ENCODE results near the gene GABRG3. TPM values are rescaled to one million over a fixed set of nuclear protein-coding genes. Genes with fewer than 3 reads are reported as not detected.

Gene GABRG3
- total and polyA plus RNA-seq, 12 donors: 0.08 to 1.1 (median 0.44) TPM; not detected in 5

DNA sequence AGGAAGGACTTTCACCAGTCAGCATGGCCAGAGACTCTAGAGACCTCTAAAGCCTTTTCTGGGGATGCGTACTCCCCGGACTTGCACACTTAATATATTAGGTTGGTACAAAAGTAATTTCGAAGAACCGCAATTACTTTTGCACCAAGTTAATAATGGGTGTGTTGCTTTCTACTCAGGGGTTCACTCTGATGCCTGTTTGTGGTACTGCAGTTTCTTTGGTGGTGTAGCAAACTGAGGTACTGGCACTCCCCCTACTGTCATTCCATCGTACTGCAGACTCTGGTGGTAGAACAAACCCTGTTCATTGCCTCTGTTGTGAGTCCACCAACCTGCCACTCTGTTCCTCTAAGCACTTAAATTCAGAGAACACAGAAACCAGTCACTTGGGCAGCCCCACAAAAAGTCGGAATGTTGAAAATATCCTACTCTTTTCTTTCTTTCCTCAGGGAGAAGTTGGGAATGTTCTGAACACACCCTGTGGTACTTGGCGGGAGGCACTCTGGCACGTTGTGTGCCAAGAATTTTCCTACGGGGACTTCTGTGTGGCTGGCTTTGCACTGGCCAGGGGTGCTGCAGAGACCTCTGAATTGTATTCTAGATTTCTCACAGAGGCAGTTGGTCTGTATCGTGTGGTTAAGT, 46.3 kb downstream of the GABRG3 start:
- intact Hi-C loops (cut with DNase I): loop anchor here in 1 of 2 donors (10.0 kb wide), 1 partner anchor 132 kb away; no protein-coding TSS in a partner anchor
- H3K4me3 ChIP-seq: no peak overlapping the region
- peak; percentile 33 to 82 (median 60) for DNase-seq
- H3K36me3 ChIP-seq (replicated peaks in 1 of 2): no peaks in the 10 kb centered on the region
- no peak for TF ChIP-seq POLR2A (IDR thresholded peaks at IDR 0.05)
- TF ChIP-seq, protein P1, sequence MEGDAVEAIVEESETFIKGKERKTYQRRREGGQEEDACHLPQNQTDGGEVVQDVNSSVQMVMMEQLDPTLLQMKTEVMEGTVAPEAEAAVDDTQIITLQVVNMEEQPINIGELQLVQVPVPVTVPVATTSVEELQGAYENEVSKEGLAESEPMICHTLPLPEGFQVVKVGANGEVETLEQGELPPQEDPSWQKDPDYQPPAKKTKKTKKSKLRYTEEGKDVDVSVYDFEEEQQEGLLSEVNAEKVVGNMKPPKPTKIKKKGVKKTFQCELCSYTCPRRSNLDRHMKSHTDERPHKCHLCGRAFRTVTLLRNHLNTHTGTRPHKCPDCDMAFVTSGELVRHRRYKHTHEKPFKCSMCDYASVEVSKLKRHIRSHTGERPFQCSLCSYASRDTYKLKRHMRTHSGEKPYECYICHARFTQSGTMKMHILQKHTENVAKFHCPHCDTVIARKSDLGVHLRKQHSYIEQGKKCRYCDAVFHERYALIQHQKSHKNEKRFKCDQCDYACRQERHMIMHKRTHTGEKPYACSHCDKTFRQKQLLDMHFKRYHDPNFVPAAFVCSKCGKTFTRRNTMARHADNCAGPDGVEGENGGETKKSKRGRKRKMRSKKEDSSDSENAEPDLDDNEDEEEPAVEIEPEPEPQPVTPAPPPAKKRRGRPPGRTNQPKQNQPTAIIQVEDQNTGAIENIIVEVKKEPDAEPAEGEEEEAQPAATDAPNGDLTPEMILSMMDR (IDR thresholded peaks at IDR 0.05): peak; percentile 42 to 89 (median 74)
- H3K27me3 ChIP-seq: no peaks in the 10 kb centered on the region
- no peaks in the 10 kb centered on the region for H3K9me3 ChIP-seq (replicated peaks in 1 of 3)
- 31 to 38% (median 34%) methylated on average over 6 to 10 of the region's 10 CpGs for WGBS, 4 donors
- H3K27ac ChIP-seq: no peak overlapping the region
- H3K4me1 ChIP-seq (replicated peaks in 1 of 2): no peaks in the 10 kb centered on the region

- Histone ChIP-seq H3K36me3 (replicated peaks in 1 of 2) (no peaks in the 10 kb centered on the region), H3K4me1 (replicated peaks in 1 of 2) (no peaks in the 10 kb centered on the region), H3K27me3 (no peaks in the 10 kb centered on the region), H3K4me3 (no peak overlapping the region), H3K9me3 (replicated peaks in 1 of 3) (no peaks in the 10 kb centered on the region), H3K27ac (no peak overlapping the region)
- DNase-seq: no peak
- WGBS, 4 donors: 65 to 76% (median 73%) methylated on average over 6 of the region's 6 CpGs
- TF ChIP-seq, protein P1 (IDR thresholded peaks at IDR 0.05): no peak
- TF ChIP-seq POLR2A (IDR thresholded peaks at IDR 0.05): no peak
- intact Hi-C loops (cut with DNase I): loop anchor here in 1 of 2 donors (10.0 kb wide), 1 partner anchor 135 kb away; no protein-coding TSS in a partner anchor
Measured at GRCh38 chr15:27019687-27020086, 48.7 kb downstream of the GABRG3 start.

DNA sequence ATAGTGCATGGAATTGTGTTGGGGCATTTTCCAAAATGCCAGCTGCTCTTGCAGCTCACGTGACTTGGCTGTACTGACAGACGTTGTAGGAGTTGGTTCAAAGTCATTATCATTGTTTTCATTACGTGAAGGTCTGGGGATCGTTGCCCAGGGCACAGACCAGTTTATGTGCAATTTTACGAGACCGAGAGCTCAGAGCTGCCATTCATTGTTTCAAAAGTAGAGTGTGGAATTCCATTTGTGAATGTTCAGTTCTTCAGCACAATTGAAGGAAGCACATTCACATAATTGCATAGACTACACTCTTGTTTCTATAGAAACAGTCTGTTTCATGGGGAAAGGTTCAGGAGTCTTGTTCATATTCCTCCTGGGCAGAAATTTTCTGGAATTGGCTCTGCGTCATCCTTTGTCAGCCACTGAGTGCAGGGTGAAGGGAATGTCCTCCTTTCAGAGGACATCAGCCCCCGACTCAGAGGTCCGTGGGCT, 54.5 kb downstream of the GABRG3 start:
- no peak overlapping the region for H3K27ac ChIP-seq
- DNase-seq: no peak
- H3K36me3 ChIP-seq (replicated peaks in 1 of 2): no peaks in the 10 kb centered on the region
- TF ChIP-seq, protein P1 (IDR thresholded peaks at IDR 0.05): no peak
- TF ChIP-seq POLR2A (IDR thresholded peaks at IDR 0.05): no peak
- H3K4me1 ChIP-seq (replicated peaks in 1 of 2): no peaks in the 10 kb centered on the region
- intact Hi-C loops (cut with DNase I): no loop called here
- no peak overlapping the region for H3K4me3 ChIP-seq
- H3K9me3 ChIP-seq (replicated peaks in 1 of 3): no peaks in the 10 kb centered on the region
- H3K27me3 ChIP-seq: no peaks in the 10 kb centered on the region
- 51 to 63% (median 54%) methylated on average over 9 of the region's 9 CpGs for WGBS, 4 donors

DNA sequence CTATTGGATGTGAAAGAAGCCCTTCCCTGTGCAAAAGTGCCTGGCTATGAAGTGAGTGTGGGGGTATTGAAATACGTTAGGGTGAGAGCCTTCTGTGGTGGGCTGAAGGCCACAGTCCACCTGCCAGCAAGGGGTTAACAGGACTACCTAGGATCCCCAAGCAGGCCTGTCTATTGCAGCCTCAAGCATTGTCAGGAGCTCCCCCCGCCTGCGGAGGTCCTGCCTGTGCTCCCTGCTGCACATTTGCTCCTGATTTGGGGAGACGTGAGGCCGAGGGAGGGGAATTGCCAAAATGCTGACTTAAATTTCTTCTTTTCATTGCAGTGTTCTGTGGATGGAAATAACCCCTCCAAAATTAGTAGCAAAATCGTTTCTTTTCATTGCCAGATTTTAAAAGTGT, 56.2 kb downstream of the GABRG3 start:
- Histone ChIP-seq H3K4me1 (replicated peaks in 1 of 2) (no peaks in the 10 kb centered on the region), H3K36me3 (replicated peaks in 1 of 2) (no peaks in the 10 kb centered on the region), H3K9me3 (replicated peaks in 1 of 3) (no peaks in the 10 kb centered on the region), H3K4me3 (no peak overlapping the region), H3K27ac (no peak overlapping the region), H3K27me3 (no peaks in the 10 kb centered on the region)
- intact Hi-C loops (cut with DNase I): no loop called here
- DNase-seq: no peak
- WGBS, 4 donors: 56 to 63% (median 60%) methylated on average over 4 to 6 of the region's 6 CpGs
- TF ChIP-seq POLR2A (IDR thresholded peaks at IDR 0.05): no peak
- TF ChIP-seq, protein P1 (IDR thresholded peaks at IDR 0.05): no peak

Measured in adrenal gland (tissue), 12 donors.